ENCODE data around the gene HIPK2. TPM values are rescaled to one million over a fixed set of nuclear protein-coding genes. Genes with fewer than 3 reads are reported as not detected.

HIPK2 gene
- total RNA-seq, 1 donor from 2014 or later, result 45.1 TPM

DNA sequence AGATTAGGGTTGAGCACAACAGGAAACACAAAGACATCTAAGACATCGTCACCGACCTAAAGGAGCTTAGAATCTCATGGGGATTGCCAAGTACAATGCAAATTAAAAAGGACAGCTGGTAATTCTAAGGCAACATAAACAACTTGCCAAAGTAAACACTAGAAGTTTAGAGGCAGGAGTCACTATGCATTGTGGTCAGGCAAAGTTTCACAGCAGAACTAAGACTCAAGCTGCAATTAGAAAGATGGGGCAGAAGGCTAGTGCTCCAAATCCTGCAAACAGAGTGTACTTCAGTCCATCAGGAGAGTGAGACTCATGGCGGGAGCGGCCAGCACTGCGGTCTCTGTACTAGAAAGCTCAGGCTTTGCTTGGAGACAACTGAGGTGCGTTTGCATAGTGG lies 52.7 kb downstream of the HIPK2 start:
- TF ChIP-seq, protein P1, sequence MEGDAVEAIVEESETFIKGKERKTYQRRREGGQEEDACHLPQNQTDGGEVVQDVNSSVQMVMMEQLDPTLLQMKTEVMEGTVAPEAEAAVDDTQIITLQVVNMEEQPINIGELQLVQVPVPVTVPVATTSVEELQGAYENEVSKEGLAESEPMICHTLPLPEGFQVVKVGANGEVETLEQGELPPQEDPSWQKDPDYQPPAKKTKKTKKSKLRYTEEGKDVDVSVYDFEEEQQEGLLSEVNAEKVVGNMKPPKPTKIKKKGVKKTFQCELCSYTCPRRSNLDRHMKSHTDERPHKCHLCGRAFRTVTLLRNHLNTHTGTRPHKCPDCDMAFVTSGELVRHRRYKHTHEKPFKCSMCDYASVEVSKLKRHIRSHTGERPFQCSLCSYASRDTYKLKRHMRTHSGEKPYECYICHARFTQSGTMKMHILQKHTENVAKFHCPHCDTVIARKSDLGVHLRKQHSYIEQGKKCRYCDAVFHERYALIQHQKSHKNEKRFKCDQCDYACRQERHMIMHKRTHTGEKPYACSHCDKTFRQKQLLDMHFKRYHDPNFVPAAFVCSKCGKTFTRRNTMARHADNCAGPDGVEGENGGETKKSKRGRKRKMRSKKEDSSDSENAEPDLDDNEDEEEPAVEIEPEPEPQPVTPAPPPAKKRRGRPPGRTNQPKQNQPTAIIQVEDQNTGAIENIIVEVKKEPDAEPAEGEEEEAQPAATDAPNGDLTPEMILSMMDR (conservative IDR thresholded peaks at IDR 0.05; ENCODE audit: low read depth, low read length), result no peak
- no peak overlapping the region for H3K4me3 ChIP-seq (ENCODE audit: low read depth, low read length)
- DNase-seq (ENCODE audit: low read depth), result no peak

DNA sequence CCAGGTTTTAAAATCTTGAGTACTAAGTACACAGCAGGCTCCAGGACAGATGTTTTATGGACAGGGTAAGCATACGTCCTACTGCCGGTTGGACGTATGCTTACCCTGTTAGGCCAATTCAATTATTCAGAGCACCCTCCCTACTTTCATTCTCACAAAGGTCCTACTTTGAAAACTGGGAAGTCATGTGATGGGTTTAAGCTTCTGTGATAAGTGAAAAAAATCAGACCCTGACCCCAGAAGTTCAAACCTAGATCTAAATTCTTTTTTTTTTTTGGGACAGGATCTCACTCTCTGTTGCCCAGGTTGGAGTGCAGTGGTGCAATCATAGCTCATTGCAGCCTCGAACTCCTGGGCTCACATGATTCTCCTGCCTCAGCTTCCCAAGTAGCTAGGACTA lies 55.2 kb downstream of the HIPK2 start:
- H3K4me3 ChIP-seq (ENCODE audit: low read depth, low read length), result no peak overlapping the region
- TF ChIP-seq, protein P1 (conservative IDR thresholded peaks at IDR 0.05; ENCODE audit: low read depth, low read length), result no peak
- DNase-seq (ENCODE audit: low read depth), result no peak

DNA sequence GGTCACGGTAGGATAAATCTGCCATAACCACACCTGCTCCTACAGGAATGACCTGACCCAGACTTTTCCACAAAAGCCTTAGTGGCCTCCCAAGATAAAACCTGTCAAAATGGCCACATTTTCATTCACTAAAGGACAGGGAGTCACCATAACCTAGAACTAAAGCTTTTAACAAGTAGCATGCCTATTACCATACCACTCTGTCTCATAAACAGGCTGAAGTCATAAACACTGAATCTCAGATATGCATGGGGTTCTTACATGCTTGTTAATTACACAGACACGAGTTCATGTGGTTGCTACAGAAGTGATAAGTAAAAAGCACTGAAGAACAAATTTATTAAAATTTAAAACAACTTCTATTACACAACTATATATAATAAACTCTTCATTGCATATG lies 56.0 kb downstream of the HIPK2 start:
- no peak for DNase-seq (ENCODE audit: low read depth)
- TF ChIP-seq, protein P1 (conservative IDR thresholded peaks at IDR 0.05; ENCODE audit: low read depth, low read length), result no peak
- no peak overlapping the region for H3K4me3 ChIP-seq (ENCODE audit: low read depth, low read length)

DNA sequence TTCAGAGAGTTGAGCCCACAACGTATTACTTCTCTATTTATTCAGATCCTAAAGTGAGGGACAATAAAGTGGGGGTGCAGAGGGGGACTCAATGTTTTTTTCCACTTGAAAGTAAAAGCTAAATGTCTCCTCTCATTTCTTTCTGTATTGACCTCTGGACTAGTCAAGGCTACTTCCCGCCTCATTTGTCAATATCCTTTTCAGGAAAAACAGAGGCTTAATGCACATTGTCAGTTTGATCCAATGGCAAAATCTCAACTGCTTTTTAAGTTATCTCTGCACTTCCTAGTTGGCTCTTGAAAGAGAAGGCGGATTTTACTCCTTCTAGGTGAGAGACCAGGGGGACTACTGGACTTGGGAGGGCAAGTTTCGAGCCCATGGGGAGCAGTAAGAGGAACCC lies 56.4 kb downstream of the HIPK2 start:
- TF ChIP-seq, protein P1 (conservative IDR thresholded peaks at IDR 0.05; ENCODE audit: low read depth, low read length), result no peak
- no peak overlapping the region for H3K4me3 ChIP-seq (ENCODE audit: low read depth, low read length)
- no peak for DNase-seq (ENCODE audit: low read depth)

DNA sequence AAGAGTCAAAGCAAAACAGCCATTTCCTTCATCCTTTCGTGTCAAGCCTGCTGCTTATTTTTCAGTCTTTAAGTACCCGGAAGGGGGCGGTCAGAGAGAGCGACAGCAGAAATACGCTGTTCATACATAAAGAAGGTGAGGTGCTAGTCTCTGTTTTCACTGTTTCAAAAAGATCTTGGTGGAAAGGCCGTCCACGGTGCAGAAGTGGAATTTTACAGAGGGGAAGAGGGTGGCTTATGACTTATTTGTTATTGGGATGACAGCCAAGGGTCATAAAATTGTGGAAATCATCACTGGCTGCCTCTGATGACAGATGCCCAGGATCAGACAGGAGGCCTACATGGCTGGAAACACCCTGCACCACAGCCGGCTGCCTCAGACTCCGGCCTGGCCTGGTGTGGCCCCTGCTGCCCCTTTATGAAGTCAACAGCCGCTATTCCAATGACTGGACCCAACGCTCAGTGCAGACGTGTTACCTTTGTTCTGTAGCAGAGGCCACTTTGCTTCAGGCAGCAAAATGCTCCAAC lies 57.0 kb downstream of the HIPK2 start:
- DNase-seq (ENCODE audit: low read depth), result no peak
- TF ChIP-seq, protein P1 (conservative IDR thresholded peaks at IDR 0.05; ENCODE audit: low read depth, low read length), result no peak

DNA sequence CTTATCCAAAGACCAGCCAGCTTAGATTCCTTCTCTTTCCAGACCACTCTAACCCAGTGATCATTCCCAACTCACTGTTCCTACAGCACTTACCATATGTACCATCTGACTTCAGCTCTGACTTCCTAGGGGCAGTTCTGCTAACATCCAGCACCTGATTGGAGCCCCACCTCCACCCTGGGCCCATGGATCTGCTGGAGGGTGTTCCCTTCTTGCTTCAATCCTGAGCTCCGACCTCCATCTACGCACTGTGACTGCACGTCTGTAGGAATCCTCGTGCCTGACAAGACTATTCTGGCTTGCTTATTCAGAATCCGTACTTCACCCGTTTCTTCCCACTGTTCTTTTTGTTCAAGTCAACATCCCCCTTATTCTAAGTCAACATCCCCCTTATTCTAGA lies 57.6 kb downstream of the HIPK2 start:
- TF ChIP-seq, protein P1 (conservative IDR thresholded peaks at IDR 0.05; ENCODE audit: low read depth, low read length), result no peak
- no peak for DNase-seq (ENCODE audit: low read depth)
- H3K4me3 ChIP-seq (ENCODE audit: low read depth, low read length), result no peak overlapping the region

More for the DNA sequence above, 57.0 kb downstream of the HIPK2 start:
- H3K4me3 ChIP-seq (ENCODE audit: low read depth, low read length), result no peak overlapping the region

DNA sequence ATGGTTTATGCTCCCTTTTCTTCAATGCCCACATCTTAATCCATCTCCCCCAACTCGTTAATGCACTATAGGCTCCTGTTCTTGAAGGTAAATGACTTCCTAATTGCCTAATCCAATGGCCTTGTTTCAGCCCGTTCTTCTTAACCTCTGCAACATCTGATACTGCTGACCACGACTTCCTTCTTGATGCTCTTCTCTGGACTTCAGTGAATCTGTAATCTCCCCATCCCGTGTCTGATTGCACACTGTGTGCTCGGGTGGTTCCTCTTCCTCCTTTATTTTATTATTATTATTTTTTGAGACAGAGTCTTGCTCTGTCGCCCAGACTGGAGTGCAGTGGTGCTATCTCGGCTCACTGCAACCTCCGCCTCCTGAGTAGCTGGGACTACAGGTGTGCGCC lies 58.9 kb downstream of the HIPK2 start:
- no peak for DNase-seq (ENCODE audit: low read depth)
- TF ChIP-seq, protein P1 (conservative IDR thresholded peaks at IDR 0.05; ENCODE audit: low read depth, low read length), result no peak
- H3K4me3 ChIP-seq (ENCODE audit: low read depth, low read length), result no peak overlapping the region

Measured in epithelial cell of proximal tubule (primary cell).